Mesothelial cell of epicardium (in vitro differentiated cells): ENCODE results near the gene CEP128. TPM values are rescaled to one million over a fixed set of nuclear protein-coding genes. Genes with fewer than 3 reads are reported as not detected.

Source experiments
- DNase-seq, 2 experiments: peaks; one replicate each; pipeline ENCODE4 v3.0.0; 2021; ENCODE audit warnings: low spot score in 2 of 2; ENCODE audit not compliant: unreplicated experiment in 2 of 2
- H3K27ac Mint-ChIP-seq: 2 replicates; pipeline ENCODE4 v1.8.0; 2021; ENCODE audit warnings: mixed read lengths
- H3K27me3 Mint-ChIP-seq: 2 replicates; pipeline ENCODE4 v1.8.0; 2021; ENCODE audit warnings: low read depth, mixed read lengths
- H3K36me3 Mint-ChIP-seq: 2 replicates; pipeline ENCODE4 v1.8.0; 2021; ENCODE audit warnings: mixed read lengths
- H3K4me1 Mint-ChIP-seq: 2 replicates; pipeline ENCODE4 v1.8.0; 2021; ENCODE audit warnings: mixed read lengths
- H3K4me3 Mint-ChIP-seq: 2 replicates; pipeline ENCODE4 v1.8.0; 2021; ENCODE audit warnings: mild to moderate bottlenecking, moderate library complexity, mixed read lengths
- H3K9me3 Mint-ChIP-seq: 2 replicates; pipeline ENCODE4 v1.8.0; 2021; ENCODE audit warnings: mixed read lengths
- total RNA-seq: library from RNA; stranded (reverse); gene quantifications from 3 replicates; pipeline ENCODE4 v1.2.1, GENCODE V29; 2021
- TF ChIP-seq, protein P1 (sequence below): fragments of 200-600 bp; sonication (generic); IDR thresholded peaks from one replicate; pipeline ENCODE4 v1.5.0; 2021; ENCODE audit warnings: antibody characterized with exemption; ENCODE audit not compliant: unreplicated experiment

Gene CEP128
- total RNA-seq, 1 donor from 2014 or later = 14.8 TPM

DNA sequence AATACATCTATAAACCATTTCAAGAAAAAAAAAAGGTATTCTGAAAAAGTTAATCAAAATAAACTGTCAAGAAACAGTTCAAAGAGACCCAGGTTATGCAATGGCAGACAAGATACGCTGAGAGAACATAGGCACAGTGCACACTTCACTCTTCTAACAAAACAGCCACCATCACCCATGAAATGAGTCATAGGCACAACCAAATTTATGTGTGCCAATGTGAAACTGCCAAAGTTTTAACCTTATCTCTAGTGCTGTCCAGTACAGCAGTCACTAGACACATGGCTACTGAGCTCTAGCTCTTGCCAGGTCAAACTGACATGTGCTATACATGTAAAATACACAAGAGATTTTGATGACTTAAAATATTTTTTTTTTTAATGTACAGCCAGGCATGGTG, 1.4 kb downstream of the CEP128 start:
- Mint-ChIP-seq H3K4me1 (peaks cover 13% of the 10 kb centered on the region), H3K9me3 (no peaks in the 10 kb centered on the region), H3K4me3 (peak overlapping the region; percentile 20), H3K27me3 (no peaks in the 10 kb centered on the region), H3K36me3 (no peaks in the 10 kb centered on the region), H3K27ac (no peak overlapping the region)
- DNase-seq = no peak
- TF ChIP-seq, protein P1, sequence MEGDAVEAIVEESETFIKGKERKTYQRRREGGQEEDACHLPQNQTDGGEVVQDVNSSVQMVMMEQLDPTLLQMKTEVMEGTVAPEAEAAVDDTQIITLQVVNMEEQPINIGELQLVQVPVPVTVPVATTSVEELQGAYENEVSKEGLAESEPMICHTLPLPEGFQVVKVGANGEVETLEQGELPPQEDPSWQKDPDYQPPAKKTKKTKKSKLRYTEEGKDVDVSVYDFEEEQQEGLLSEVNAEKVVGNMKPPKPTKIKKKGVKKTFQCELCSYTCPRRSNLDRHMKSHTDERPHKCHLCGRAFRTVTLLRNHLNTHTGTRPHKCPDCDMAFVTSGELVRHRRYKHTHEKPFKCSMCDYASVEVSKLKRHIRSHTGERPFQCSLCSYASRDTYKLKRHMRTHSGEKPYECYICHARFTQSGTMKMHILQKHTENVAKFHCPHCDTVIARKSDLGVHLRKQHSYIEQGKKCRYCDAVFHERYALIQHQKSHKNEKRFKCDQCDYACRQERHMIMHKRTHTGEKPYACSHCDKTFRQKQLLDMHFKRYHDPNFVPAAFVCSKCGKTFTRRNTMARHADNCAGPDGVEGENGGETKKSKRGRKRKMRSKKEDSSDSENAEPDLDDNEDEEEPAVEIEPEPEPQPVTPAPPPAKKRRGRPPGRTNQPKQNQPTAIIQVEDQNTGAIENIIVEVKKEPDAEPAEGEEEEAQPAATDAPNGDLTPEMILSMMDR = no peak

DNA sequence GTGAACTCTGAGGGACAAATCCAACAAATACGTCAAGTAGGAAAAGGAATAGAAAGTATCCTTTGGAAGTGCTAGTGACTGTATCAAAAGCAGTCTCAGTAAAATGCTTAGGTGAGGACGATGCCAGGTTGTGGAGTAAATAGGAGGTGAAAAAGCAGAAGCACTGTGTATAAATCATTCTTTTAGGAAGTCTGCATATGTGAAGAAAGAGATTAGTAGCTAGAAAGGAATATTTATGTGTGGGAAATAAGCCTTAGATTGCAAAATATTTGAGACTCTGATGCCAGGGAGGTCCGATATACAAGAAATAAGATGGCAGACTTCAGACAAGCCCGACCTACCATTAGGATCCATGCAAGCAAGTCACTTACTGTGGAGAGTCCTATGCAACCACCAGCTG, 7.9 kb downstream of the CEP128 start:
- DNase-seq = no peak
- Mint-ChIP-seq H3K27me3 (no peaks in the 10 kb centered on the region), H3K36me3 (peaks cover 3% of the 10 kb centered on the region), H3K4me1 (no peaks in the 10 kb centered on the region), H3K27ac (no peak overlapping the region), H3K4me3 (no peak overlapping the region), H3K9me3 (peaks cover 8% of the 10 kb centered on the region)
- TF ChIP-seq, protein P1 = no peak

DNA sequence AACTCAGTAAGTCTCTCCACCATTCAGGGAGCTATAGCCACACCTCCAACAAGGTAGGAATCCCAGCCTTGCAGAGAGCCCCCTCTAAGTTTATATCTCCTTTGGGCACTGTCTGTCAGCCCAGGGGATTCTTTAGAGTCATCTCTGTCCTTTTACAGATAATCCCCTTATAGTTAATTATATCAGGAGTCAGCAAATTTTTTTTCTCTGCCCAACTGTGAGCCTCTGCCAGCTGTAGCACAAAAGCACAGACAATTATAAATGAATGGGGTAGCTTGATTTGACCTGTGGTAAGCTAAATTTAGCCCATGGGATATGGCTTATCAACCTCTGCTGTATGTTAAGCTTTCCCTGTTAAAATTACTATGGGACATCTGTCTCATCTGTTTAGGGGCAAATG, 8.3 kb downstream of the CEP128 start:
- Mint-ChIP-seq H3K27ac (no peak overlapping the region), H3K4me3 (no peak overlapping the region), H3K4me1 (no peaks in the 10 kb centered on the region), H3K9me3 (peaks cover 12% of the 10 kb centered on the region), H3K27me3 (no peaks in the 10 kb centered on the region), H3K36me3 (peaks cover 5% of the 10 kb centered on the region)
- DNase-seq = no peak
- TF ChIP-seq, protein P1 = no peak

DNA sequence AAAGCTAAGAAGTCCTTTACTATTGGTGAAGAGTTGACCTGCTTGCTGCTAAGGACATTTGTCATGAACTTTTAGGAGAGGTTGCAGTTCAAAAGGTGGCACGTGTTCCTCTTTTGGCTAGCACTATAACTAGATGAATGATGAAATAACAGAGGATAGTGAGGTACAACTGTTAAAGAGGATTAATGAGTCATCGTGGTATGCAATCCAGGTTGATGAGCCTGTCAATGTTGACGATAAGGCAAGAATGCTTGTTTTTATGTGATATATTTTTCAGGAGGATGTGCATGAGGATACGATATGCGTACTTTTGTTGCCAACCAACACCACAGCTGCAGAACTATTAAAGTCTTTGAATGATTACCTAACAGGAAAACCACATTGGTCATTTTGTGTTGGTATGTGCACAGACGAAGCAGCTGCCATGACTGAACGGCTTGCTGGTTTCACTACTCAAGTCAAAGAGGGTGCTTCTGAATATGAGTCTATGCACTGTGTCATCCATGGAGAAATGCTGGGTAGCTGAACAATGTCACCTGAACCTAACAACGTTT, 10.6 kb downstream of the CEP128 start:
- no peaks in the 10 kb centered on the region for H3K4me1 Mint-ChIP-seq
- no peak for DNase-seq
- TF ChIP-seq, protein P1 = no peak
- H3K27me3 Mint-ChIP-seq = no peaks in the 10 kb centered on the region
- no peak overlapping the region for H3K27ac Mint-ChIP-seq
- H3K36me3 Mint-ChIP-seq = peaks cover 6% of the 10 kb centered on the region
- peaks cover 14% of the 10 kb centered on the region for H3K9me3 Mint-ChIP-seq
- no peak overlapping the region for H3K4me3 Mint-ChIP-seq

DNA sequence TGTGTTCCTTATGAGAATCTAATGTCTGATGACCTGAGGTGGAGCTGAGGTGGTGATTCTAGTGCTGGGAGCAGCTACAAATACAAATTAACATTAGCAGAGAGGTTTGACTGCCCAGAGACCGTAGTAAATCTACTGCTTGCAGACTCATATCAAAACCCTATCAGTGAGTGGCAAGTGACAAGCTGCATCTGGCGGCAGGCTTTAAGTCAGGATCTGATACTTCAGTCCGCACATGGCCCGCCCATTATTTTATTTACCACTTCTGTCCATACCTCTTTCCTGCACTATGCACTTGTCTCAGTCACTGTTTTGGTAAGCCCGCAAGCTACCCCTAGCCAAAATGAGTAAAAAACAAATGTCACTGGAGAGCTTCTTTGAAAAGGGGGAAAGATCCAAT, 11.4 kb downstream of the CEP128 start:
- TF ChIP-seq, protein P1 = no peak
- H3K4me3 Mint-ChIP-seq = no peak overlapping the region
- no peaks in the 10 kb centered on the region for H3K27me3 Mint-ChIP-seq
- no peak for DNase-seq
- no peaks in the 10 kb centered on the region for H3K4me1 Mint-ChIP-seq
- no peak overlapping the region for H3K27ac Mint-ChIP-seq
- peaks cover 6% of the 10 kb centered on the region for H3K36me3 Mint-ChIP-seq
- peaks cover 14% of the 10 kb centered on the region for H3K9me3 Mint-ChIP-seq
